GM12864 (cell line): ENCODE results near the gene SDF2.

Experiments
- DNase-seq: peaks from one replicate; pipeline ENCODE4 v3.0.0-alpha.2; 2011; ENCODE audit warnings: low read depth
- H3K4me3 ChIP-seq: 2 replicates; pipeline ENCODE4 v1.5.1; 2011; ENCODE audit warnings: mild to moderate bottlenecking, low read depth, low read length, control low read depth
- TF ChIP-seq, protein P1 (sequence below): IDR thresholded peaks from 2 replicates; pipeline ENCODE4 v1.5.1; 2011; ENCODE audit warnings: low read depth, mild to moderate bottlenecking, moderate library complexity, low read length, control low read depth, inconsistent platforms; ENCODE audit errors: missing control alignments

SDF2 gene

GRCh38 chr17:28705074-28705659 lies 43.5 kb upstream of the SDF2 start:
- DNase-seq, result no peak
- TF ChIP-seq, protein P1, sequence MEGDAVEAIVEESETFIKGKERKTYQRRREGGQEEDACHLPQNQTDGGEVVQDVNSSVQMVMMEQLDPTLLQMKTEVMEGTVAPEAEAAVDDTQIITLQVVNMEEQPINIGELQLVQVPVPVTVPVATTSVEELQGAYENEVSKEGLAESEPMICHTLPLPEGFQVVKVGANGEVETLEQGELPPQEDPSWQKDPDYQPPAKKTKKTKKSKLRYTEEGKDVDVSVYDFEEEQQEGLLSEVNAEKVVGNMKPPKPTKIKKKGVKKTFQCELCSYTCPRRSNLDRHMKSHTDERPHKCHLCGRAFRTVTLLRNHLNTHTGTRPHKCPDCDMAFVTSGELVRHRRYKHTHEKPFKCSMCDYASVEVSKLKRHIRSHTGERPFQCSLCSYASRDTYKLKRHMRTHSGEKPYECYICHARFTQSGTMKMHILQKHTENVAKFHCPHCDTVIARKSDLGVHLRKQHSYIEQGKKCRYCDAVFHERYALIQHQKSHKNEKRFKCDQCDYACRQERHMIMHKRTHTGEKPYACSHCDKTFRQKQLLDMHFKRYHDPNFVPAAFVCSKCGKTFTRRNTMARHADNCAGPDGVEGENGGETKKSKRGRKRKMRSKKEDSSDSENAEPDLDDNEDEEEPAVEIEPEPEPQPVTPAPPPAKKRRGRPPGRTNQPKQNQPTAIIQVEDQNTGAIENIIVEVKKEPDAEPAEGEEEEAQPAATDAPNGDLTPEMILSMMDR, result no peak
- H3K4me3 ChIP-seq, result no peak overlapping the region

GRCh38 chr17:28704219-28704858 lies 42.6 kb upstream of the SDF2 start:
- TF ChIP-seq, protein P1, result no peak
- no peak for DNase-seq
- H3K4me3 ChIP-seq, result no peak overlapping the region

DNA sequence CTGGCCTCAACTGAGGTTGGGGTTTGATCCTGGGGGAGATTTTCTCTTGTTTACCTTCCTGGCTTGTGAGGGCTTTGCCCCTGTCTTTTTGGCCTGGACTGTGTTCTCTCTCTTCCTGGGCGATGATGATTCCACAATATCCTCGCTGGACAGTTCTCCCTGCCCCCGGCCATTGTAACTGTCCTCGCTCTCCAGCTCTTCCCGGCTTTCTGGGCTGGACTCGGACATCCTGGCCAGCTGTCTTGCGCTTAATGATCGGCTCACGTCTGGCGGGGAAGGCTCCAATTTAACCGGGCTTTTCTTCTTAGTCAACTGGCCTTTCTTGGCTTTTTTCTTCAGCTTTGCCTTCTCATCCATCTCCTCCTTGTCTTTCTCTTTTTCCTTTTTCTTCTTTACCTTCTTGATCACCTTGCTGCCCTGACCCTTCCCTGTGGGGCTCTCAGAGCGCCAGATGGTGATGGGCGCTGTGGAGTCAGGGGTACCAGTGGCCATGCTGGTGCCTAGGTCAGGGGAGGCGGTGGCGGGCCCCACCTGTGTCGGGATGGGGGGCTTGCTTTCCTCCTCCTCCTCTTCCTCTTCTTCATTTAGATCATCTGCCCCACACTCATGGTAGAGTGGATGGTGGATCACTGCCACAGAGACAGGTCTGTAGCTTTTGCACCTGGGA lies 42.0 kb upstream of the SDF2 start:
- H3K4me3 ChIP-seq, result no peak overlapping the region
- DNase-seq, result no peak
- TF ChIP-seq, protein P1, result no peak

- no peak for DNase-seq
- H3K4me3 ChIP-seq, result no peak overlapping the region
- TF ChIP-seq, protein P1, result no peak
These were observed 41.0 kb upstream of the SDF2 start for GRCh38 chr17:28702752-28703150.

DNA sequence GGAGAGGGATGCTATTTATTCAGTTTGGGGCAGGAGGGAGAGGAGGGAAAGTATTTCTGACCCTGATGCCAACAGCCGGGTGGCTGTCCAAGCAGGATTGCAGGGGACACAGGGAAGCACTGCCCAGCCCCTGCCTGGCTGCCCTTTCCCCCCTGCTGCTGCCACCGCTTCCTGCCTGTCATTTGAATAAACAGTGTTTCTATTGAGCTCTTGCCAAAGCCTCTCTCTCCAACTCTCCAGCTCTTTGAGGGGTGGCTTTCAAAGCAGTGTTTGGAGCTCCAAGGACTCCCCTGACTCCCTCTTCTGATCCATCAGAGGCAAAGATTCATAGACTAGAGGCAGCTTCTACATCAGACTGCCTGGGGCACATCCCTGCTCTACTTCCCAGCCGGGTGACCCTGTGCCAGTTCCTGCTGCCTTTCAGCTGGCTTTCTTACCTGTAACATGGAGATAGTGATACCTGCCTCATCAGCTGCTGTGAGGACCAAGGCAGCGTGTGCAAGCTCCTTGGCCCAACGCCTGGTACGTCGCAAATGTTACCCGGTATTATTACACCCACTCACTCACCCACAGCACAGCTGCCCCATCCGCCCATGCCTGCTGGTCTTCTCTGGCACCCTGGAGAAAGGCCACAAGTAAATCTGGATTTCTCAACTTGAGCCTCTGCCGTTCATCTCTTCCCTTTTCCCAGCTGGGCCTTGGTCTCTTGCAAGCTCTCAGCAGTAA lies 40.5 kb upstream of the SDF2 start:
- TF ChIP-seq, protein P1, result no peak
- DNase-seq, result no peak
- no peak overlapping the region for H3K4me3 ChIP-seq

GRCh38 chr17:28700830-28701492 lies 39.3 kb upstream of the SDF2 start:
- no peak for DNase-seq
- H3K4me3 ChIP-seq, result no peak overlapping the region
- TF ChIP-seq, protein P1, result no peak
